Myocyte (in vitro differentiated cells): ENCODE results near the gene HMG20B. TPM values are rescaled to one million over a fixed set of nuclear protein-coding genes. Genes with fewer than 3 reads are reported as not detected.
"Not testable (repeated sequence)": the region's sequence is repeated elsewhere in the genome, so short reads cannot be mapped to it uniquely, and the experiment has no call there.

Source experiments
- DNase-seq: peaks from one replicate; pipeline ENCODE4 v3.0.0-alpha.2; 2012; ENCODE audit warnings: low read depth
- polyA plus RNA-seq: library from polyadenylated mRNA; unstranded; fragments of >200 nt; gene quantifications from one replicate; pipeline ENCODE4 v1.2.1, GENCODE V29; 2012; ENCODE audit warnings: missing spikeins
- total RNA-seq: library from RNA; depleted of rRNA; stranded (reverse); fragments of >200 nt; gene quantifications from 2 replicates; pipeline ENCODE4 v1.2.3, GENCODE V29; 2014

HMG20B gene
- total RNA-seq, result 99.9 and 102 TPM in 2 replicates
- 73.9 TPM for polyA plus RNA-seq

GRCh38 chr19:3572855-3573161 lies at the start of gene HMG20B:
TSS of gene HMG20B (plus strand) at chr19:3572944. CDS start at chr19:3573310, 366 bp downstream.
- no peak for DNase-seq

DNA sequence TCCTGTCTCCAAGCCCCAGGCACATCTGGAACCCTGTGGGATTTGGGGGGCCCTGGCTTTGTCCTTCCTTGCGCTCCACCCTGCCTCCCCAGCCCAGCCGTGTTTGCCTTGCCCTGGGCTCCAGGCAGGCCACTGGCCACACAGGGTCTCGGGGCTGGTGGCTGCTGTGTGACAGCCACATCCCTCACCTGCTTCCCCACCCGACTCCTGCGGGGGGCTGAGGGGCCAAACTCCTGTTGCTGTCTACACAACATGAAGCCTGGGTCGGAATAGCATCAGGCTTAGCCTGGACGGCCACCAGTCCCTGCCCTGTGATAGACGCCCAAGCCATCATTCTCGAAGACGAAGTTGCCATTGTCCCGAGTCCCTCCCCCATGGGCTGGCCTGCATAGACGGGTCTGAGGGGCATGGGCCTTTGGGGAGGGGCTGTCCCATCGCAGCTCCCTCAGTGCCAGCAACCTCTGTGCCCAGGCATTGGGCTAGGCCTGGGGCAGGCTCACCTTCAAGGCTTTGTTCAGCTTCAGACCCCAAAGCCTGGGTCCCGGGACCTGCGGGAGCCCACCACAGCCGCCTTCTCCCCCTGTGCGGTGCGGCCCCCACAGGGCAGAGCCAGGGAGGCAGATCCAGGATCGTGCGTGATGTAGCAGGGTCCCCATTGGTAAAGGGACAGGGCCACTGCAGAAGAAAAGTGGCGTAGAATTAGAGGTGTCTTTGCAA lies 49.2 kb upstream of the HMG20B start:
- DNase-seq, result no peak

GRCh38 chr19:3524078-3524842 lies 48.5 kb upstream of the HMG20B start:
- DNase-seq, result no peak

GRCh38 chr19:3524904-3525451 lies 47.8 kb upstream of the HMG20B start:
- no peak for DNase-seq

- no peak for DNase-seq
Observed at GRCh38 chr19:3526507-3527237, 46.1 kb upstream of the HMG20B start.

- DNase-seq, result no peak
Observed at GRCh38 chr19:3527238-3527910, 45.4 kb upstream of the HMG20B start.

DNA sequence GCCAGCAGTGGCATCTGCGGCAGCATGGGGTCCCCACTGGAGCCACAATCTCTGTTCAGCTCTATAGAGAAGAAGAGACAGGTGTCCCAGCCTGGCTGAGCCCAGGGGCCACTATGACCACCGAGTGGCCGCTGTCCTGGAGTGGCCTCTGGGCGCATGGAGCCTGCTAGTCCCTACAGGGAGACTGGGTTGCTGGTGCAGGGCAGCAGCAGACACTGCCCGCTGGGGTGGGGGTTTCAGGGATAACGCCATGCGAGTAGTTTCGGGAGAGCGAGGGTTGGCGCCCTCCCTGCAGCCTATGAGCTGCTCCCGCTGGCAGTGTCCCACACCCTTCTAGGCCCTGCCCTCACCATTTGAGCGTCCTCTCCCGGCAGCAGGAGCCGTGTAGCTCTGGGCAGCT lies 44.7 kb upstream of the HMG20B start:
- no peak for DNase-seq

DNA sequence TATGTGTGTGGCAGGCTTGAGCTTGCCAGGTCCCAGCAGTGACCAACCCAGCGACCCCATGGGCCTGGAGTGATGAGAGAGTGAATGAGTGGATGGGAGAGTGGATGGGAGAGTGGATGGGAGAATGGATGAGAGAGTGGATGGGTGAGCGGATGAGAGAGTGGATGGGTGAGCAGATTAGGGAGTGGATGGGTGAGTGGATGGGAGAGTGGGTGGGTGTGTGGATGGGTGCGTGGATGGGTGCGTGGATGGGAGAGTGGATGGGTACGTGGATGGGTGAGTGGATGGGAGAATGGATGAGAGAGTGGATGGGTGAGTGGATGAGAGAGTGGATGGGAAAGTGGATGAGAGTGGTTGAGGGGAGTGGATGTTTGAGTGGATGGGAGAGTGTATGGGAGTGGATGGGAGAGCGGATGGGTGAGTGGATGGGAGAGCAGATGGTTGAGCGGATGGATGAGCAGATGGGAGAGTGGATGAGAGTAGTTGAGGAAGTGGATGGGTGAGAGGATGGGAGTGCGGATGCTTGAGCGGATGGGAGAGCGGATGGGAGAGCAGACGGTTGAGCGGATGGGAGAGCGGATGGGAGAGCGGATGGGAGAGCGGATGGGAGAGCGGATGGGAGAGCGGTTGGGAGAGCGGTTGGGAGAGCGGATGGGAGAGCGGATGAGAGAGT lies 44.1 kb upstream of the HMG20B start:
- no peak for DNase-seq

DNA sequence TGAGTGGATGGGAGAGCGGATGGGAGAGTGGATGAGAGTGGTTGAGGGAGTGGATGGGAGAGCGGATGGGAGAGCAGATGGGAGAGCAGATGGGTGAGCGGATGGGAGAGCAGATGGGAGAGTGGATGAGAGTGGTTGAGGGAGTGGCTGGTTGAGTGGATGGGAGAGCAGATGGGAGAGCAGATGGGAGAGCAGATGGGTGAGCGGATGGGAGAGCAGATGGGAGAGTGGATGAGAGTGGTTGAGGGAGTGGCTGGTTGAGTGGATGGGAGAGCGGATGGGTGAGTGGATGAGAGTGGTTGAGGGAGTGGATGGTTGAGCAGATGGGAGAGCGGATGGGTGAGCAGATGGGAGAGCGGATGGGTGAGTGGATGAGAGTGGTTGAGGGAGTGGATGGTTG lies 43.4 kb upstream of the HMG20B start:
- DNase-seq, result not testable (repeated sequence)

DNA sequence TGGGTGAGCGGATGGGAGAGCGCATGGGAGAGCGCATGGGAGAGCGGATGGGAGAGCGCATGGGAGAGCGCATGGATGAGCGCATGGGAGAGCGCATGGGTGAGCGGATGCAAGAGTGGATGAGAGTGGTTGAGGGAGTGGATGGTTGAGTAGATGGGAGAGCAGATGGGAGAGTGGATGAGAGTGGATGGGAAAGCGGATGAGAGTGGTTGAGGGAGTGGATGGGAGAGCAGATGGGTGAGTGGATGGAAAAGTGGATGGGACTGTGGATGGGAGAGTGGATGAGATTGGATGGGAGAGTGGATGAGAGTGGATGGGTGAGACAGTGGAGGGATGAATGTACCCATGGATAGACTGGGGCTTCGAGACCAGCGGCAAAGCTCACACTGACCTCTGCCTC lies 42.4 kb upstream of the HMG20B start:
- no peak for DNase-seq

DNA sequence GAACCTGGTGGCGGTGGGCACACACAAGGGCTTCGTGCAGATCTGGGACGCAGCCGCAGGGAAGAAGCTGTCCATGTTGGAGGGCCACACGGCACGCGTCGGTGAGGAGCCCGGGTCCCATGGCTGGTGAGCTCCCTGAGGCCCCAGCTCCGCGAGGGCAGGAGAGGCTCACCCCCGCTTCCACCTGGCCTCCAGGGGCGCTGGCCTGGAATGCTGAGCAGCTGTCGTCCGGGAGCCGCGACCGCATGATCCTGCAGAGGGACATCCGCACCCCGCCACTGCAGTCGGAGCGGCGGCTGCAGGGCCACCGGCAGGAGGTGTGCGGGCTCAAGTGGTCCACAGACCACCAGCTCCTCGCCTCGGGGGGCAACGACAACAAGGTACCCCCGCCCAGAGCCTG lies 41.0 kb upstream of the HMG20B start:
- DNase-seq, result no peak

DNA sequence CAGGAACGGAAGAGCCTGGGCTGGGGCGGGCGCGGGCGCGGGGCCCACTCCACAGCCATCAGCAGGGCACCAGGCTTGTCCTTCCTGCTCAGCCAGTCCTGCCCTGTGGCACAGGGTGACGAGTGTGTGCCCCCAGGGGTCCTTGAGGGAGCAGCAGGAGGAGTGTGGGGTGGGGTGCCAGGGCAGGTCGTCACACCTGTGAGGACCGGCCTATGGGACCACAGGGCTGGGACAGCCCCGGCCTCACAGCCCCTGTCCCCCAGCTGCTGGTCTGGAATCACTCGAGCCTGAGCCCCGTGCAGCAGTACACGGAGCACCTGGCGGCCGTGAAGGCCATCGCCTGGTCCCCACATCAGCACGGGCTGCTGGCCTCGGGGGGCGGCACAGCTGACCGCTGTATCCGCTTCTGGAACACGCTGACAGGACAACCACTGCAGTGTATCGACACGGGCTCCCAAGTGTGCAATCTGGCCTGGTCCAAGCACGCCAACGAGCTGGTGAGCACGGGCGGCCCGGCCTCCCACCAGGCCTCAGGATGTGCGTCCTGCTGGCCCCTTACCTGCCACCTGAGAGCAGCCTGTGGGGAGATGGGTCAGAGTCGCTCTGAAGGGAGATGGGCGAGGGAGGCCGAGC lies 40.5 kb upstream of the HMG20B start:
- no peak for DNase-seq

- no peak for DNase-seq
Observed at GRCh38 chr19:3533033-3533432, 39.7 kb upstream of the HMG20B start.

- no peak for DNase-seq
Observed at GRCh38 chr19:3533563-3534216, 39.1 kb upstream of the HMG20B start.

DNA sequence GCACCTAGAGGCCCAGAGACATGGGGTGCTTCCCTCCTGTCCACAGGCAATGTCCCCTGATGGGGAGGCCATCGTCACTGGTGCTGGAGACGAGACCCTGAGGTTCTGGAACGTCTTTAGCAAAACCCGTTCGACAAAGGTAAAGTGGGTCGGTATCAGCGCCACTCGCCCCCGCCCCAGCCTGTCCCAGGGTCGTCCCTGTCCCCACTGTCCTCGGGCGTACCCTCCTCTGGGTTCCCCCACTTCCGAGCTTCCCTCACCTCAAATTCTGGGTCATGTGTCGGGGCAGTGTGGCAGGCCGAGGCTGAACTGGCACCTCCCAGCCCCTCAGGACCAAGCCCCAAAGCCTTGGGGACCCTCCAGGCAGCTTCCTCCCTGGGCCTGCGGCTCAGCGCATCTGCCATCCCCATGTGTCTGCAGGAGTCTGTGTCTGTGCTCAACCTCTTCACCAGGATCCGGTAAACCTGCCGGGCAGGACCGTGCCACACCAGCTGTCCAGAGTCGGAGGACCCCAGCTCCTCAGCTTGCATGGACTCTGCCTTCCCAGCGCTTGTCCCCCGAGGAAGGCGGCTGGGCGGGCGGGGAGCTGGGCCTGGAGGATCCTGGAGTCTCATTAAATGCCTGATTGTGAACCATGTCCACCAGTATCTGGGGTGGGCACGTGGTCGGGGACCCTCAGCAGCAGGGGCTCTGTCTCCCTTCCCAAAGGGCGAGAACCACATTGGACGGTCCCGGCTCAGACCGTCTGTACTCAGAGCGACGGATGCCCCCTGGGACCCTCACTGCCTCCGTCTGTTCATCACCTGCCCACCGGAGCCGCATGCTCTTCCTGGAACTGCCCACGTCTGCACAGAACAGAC lies 38.1 kb upstream of the HMG20B start:
- DNase-seq, result no peak

DNA sequence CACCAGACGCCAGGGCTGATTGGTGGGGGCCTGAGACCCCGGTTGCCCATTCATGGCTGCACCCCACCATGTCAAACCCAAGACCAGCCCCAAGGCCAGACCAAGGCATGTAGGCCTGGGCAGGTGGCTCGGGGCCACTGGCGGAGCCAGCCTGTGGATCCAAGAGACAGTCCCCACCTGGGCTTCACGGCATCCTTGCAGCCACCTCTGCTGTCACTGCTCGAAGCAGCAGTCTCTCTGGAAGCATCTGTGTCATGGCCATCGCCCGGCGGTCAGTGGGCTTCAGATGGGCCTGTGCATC lies 37.6 kb upstream of the HMG20B start:
- no peak for DNase-seq

DNA sequence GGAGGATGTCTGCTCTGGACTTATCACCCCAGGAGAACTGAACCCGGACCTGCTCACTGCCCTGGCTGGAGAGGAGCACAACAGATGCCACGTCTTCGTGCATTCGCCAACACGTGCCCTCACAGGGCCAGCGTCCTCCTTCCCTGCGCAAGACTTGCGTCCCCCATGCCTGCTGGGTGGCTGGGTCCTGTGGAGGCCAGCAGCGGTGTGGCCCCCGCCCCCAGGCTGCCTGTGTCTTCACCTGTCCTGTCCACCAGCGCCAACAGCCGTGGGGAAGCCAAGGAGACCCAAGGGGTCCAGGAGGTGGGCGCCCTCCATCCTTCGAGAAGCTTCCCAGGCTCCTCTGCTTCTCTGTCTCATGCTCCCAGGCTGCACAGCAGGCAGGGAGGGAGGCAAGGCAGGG lies 37.2 kb upstream of the HMG20B start:
- no peak for DNase-seq

DNA sequence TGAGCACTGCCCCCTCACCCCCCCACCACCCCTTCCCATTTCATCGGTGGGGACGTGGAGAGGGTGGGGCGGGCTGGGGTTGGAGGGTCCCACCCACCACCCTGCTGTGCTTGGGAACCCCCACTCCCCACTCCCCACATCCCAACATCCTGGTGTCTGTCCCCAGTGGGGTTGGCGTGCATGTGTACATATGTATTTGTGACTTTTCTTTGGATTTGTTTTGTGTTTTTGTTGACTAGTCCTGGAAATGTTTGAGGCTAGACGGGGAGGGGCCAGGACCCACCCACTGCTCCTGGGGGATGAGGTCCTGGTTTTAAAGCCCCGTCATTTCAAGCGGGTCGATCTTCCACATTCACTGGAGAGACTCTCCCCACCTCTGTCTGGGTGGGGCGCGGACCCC lies 36.8 kb upstream of the HMG20B start:
- no peak for DNase-seq
